Choroid plexus epithelial cell (primary cell): ENCODE results near the gene CHI3L2.
A peak's percentile ranks its signal among the peaks of the same experiment; 100 is the strongest.

Experiments
- DNase-seq: peaks from one replicate; pipeline ENCODE4 v3.0.0-alpha.2; 2010; ENCODE audit warnings: low read depth
- H3K4me3 ChIP-seq: 2 replicates; pipeline ENCODE4 v1.5.1; 2011; ENCODE audit warnings: low read depth, mild to moderate bottlenecking, control low read depth, low read length, moderate library complexity
- TF ChIP-seq, protein P1 (sequence below): conservative IDR thresholded peaks from 2 replicates; pipeline ENCODE4 v1.5.1; 2011; ENCODE audit warnings: low read depth, mild to moderate bottlenecking, control low read depth, inconsistent platforms, low read length, moderate library complexity

CHI3L2 gene

DNA sequence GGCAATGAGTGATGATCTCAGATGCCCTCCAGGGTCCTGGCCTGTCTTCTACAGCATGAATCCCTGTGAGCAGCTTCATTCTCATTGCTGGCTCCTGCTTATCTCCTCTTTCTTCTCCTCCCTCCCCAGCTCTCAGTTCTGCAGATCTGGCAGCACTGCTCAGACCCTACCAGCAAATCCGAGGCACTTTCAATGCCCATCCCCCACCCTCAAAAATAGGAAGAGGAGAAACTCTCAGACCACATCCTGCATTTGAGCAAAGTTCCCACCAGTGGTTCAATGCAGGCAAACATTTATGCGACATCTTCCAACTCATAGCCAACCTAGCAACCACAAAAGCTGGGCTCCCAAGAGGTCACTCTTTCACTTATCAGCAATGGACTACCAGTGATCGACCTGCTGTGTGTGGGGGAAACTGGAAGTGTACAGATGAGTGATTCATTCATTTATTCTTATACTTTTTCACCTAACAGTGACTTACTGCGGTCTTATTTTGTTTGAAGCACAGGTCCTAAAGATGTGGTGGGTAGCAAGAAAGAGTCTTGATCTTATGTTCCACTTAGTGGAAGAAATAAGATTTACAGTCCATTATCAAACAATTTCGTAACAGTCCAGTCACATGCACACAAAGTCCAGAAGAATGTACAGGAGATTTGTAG lies 5.8 kb upstream of the CHI3L2 start:
- TF ChIP-seq, protein P1, sequence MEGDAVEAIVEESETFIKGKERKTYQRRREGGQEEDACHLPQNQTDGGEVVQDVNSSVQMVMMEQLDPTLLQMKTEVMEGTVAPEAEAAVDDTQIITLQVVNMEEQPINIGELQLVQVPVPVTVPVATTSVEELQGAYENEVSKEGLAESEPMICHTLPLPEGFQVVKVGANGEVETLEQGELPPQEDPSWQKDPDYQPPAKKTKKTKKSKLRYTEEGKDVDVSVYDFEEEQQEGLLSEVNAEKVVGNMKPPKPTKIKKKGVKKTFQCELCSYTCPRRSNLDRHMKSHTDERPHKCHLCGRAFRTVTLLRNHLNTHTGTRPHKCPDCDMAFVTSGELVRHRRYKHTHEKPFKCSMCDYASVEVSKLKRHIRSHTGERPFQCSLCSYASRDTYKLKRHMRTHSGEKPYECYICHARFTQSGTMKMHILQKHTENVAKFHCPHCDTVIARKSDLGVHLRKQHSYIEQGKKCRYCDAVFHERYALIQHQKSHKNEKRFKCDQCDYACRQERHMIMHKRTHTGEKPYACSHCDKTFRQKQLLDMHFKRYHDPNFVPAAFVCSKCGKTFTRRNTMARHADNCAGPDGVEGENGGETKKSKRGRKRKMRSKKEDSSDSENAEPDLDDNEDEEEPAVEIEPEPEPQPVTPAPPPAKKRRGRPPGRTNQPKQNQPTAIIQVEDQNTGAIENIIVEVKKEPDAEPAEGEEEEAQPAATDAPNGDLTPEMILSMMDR: no peak
- H3K4me3 ChIP-seq: no peak overlapping the region
- peak; percentile 17 for DNase-seq

DNA sequence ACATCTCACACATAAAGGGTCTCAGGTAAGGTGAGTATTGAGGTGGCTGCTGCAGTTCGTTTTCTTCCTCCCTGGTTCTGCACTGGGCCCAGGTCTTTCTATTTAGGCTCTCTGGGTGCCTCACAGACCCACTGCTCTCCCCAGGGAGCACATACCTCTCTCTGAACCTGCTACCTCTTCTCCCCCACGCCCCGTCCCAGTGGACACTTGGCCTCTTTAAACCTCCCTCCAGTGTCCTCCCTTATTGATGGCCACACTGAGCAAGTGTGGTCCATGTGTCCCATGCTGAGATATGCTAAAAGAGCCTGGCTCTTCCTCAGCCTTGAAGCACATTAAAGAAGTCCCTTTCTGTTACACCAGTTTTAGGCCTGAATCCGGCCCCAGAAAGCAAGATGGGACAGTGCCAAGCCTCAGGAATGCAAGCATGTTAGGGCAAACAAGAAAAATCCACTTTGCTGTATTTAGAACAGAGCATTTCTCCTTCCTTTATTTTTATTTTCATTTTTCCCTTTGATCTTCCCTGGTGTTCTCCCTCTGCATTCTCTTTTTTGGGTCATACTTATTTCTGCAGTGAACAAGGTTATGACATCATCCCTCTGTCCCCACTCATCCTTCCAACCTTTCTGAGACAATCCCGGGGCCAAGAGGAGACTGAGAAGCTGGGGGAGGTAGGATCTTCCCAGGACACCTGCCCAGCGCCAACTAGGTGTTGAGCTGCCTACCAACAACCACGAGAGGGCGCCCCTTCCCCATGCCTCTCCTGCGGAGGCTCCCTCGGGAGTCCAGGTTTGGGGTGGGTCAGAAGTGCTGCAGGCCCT lies 5.0 kb upstream of the CHI3L2 start:
- TF ChIP-seq, protein P1: peak; percentile 99
- peak; percentile 70 for DNase-seq
- H3K4me3 ChIP-seq: no peak overlapping the region

DNA sequence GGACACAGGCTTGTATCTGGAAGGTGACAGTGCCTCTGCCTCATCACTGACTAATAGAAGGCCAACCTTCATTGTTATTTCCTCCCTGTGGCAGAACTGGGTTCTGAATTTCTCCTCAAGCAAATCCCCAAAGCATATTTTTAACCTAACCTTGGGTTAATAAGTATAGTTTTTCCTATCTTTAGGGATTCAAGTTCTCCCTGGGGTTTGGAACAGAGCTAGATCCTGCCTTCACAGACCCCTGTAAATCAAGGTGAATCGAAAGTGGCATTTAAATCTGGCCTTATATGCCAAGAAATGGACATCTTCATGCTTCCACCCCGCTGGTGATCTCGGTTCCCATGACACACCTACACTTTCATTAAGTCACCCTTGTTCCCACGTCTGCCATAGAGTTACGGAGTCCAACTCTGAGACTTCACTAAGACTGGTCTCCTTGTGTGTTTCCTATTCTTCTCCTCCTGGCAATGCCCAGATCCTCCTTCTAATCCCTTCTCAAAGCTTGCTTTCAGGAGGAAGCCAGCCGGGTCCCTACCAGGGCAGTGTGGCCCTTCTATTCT lies 4.3 kb upstream of the CHI3L2 start:
- TF ChIP-seq, protein P1: no peak
- no peak for DNase-seq
- no peak overlapping the region for H3K4me3 ChIP-seq

DNA sequence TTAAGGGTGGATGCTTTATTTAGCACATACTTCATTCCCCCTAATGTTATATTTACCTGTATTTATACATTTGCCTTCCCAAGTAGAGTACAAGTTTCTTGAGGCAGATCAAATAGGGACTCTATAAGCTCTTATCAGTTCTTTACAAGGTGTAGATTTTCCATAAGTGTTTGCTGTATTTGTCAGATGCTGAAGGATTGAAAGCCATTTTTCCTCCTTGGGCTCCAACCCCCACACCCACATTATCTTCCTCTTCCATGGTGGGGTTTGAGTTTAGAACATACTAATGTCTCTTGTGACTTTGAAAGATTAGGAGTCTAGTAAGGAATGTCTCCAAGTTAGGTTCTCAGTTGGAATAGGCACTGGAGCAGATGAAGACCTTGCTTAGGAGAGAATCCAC lies 2.4 kb upstream of the CHI3L2 start:
- no peak overlapping the region for H3K4me3 ChIP-seq
- TF ChIP-seq, protein P1: no peak
- DNase-seq: no peak

DNA sequence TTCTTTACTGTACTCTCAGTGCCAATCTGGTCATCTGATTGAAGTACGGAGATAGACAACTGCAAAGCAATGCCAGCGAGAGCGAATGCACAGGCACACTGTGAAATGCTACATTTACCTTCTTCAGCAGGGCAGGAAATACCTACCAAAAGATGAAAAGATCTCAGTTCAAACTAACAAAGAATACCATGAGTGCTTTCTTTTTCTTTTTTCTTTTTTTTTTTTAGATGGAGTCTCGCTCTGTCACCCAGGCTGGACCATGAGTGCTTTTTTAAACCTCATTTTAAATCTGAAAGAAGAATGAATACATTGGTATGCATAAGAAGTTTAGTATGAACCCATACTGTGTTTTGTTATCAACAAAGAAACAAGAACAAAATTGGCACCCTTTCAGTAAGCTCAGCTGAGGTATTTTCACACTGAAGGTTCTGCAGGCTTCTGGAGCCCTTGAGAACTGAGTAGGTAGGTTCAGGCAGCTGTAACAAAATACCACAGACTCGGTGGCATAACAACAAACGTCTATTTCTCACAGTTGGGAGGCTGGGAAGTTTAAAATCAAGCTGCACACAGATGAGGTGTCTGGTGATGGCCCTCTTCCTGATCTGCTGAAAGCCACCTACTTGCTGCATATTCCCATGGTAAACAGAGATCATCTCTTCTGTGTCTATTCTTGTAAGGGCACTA lies 1.7 kb upstream of the CHI3L2 start:
- TF ChIP-seq, protein P1: no peak
- DNase-seq: peak; percentile 86
- H3K4me3 ChIP-seq: no peak overlapping the region

DNA sequence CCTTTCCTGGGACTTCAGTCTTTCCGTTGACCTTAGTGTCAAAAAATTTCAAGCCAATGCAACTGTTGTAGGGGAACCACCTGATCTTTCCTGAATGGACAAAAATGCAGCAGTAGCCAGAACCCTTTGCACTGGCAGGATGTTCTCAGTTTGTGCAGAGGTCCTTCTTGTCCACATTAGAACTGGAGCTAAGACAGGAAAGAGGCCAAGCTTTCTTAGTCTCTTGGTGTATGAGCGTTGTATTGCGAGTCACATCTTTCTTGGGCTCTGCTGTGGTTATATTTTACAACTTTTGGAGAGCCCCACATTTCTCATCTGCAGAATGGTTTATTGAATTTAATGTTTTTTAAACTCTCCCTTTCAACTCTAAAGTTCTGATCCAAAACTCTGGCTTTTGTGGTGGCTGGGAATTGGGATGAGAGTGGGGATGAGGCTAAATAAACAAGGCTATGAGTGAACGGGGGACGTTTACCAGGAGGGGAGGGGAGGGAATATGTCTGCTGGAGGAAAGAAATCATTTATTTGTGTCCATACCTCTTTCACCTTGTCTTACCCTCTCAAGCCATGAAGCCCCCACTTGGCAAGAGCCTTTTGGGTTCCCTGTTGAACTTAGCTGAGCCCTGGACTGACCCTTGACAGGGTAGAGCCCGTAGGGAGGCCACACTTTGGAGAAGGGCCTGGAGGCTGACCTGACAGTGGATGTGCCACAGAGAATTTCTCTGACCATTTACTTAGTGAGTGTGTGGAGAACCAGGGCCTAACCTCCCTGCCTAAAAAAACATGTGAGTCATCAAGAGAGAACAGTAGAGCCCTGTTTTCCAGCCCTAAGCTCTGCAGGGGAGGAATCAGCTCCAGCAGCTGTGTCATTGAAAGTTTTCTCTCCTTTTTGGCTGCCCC lies 586 bp downstream of the CHI3L2 start:
- no peak overlapping the region for H3K4me3 ChIP-seq
- DNase-seq: peak; percentile 94
- TF ChIP-seq, protein P1: no peak
